IPS-NIHi7 (cell line): ENCODE results near the gene SPTBN2.
A peak's percentile ranks its signal among the peaks of the same experiment; 100 is the strongest.

ENCODE experiments used
- DNase-seq: peaks from one replicate; pipeline ENCODE4 v3.0.0; 2012; ENCODE audit warnings: mixed read lengths; ENCODE audit errors: extremely low spot score

Gene SPTBN2

GRCh38 chr11:66685276-66686099 is 43.5 kb downstream of the SPTBN2 start:
- DNase-seq, result no peak

- no peak for DNase-seq
Measured at GRCh38 chr11:66684635-66685034, 44.4 kb downstream of the SPTBN2 start.

- no peak for DNase-seq
Measured at GRCh38 chr11:66683877-66684276, 45.1 kb downstream of the SPTBN2 start.

- no peak for DNase-seq
Measured at GRCh38 chr11:66680966-66681645, 47.9 kb downstream of the SPTBN2 start.

GRCh38 chr11:66677599-66678375 is 51.2 kb downstream of the SPTBN2 start, which contains the start of gene RBM4B:
RBM4B (minus strand) TSS chr11:66677887; CDS start chr11:66677079, 808 bp downstream.
- peak; percentile 97 for DNase-seq

- DNase-seq, result no peak
Measured at GRCh38 chr11:66676931-66677598, 52.0 kb downstream of the SPTBN2 start.

GRCh38 chr11:66676282-66676919 is 52.6 kb downstream of the SPTBN2 start:
- no peak for DNase-seq

- no peak for DNase-seq
Measured at GRCh38 chr11:66674964-66675602, 53.9 kb downstream of the SPTBN2 start.

- DNase-seq, result no peak
Measured at GRCh38 chr11:66670816-66671215, 58.2 kb downstream of the SPTBN2 start.

- DNase-seq, result no peak
Measured at GRCh38 chr11:66665369-66665768, 63.6 kb downstream of the SPTBN2 start.

GRCh38 chr11:66663741-66664296 is 65.2 kb downstream of the SPTBN2 start:
- DNase-seq, result no peak

- no peak for DNase-seq
Measured at GRCh38 chr11:66659763-66660162, 69.3 kb downstream of the SPTBN2 start.

- DNase-seq, result no peak
Measured at GRCh38 chr11:66653123-66653522, 75.9 kb downstream of the SPTBN2 start.

GRCh38 chr11:66652651-66653050 is 76.4 kb downstream of the SPTBN2 start:
- no peak for DNase-seq

GRCh38 chr11:66651016-66651415 is 78.0 kb downstream of the SPTBN2 start:
- no peak for DNase-seq

GRCh38 chr11:66649903-66650302 is 79.1 kb downstream of the SPTBN2 start:
- DNase-seq, result no peak

GRCh38 chr11:66646828-66647227 is 82.2 kb downstream of the SPTBN2 start:
- no peak for DNase-seq

- no peak for DNase-seq
Measured at GRCh38 chr11:66643745-66644437, 85.1 kb downstream of the SPTBN2 start.

GRCh38 chr11:66641834-66642233 is 87.2 kb downstream of the SPTBN2 start:
- no peak for DNase-seq
